ENCODE results near the gene NTM.

DNA sequence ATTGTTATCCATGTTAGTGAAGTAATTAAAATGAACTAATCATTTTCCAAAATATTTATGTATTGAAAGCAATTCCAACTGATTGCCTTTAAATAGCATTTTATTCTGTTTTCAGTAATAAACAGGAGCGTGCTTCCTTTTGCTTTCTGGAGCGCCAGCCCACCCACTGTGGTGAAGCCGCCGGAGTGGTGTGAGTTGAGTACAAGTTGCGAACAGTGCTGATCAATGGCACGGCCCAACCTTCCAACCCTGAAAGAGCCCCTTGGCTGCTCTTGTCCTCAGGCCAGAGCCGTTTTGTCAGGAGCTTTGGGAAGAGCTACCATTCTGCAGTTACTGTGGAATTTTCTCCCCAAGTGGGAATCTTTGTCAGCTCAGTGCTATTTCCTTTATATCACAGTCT is 42.8 kb downstream of the NTM start:
- TF ChIP-seq CTCF (conservative IDR thresholded peaks at IDR 0.05; ENCODE audit: low read depth, low read length) (no peak), EZH2 (IDR thresholded peaks at IDR 0.05; ENCODE audit: borderline replicate concordance, low read depth, low read length, poor library complexity, severe bottlenecking) (no peak)
